IMR-90 (cell line): ENCODE data around the gene CCDC28B. TPM values are rescaled to one million over a fixed set of nuclear protein-coding genes. Genes with fewer than 3 reads are reported as not detected.

ENCODE experiments used
- ATAC-seq: fragments of 200-7000 bp; cut with Tn5 transposase; 2 replicates; pipeline ENCODE4 v1.9.1; 2020; ENCODE audit warnings: low read depth, mild to moderate bottlenecking, moderate library complexity
- BruUV-seq: library from RNA; stranded (reverse); fragments of 400-500 nt; replicated peaks from 2 replicates; lab custom pipeline; 2021; lab: Mats Ljungman, UMichigan
- CTCF ChIA-PET: fragments of 300-600 bp; formaldehyde crosslinking; extraction: SDS; loops from one replicate; lab custom pipeline; 2021; ENCODE audit warnings: antibody characterized with exemption; lab: Yijun Ruan, JAX
- POLR2A ChIA-PET: fragments of 300-600 bp; sonication (Branson Sonifier 250); formaldehyde crosslinking; loops from one replicate; lab custom pipeline; 2022; ENCODE audit warnings: antibody characterized with exemption; ENCODE audit not compliant: unreplicated experiment; lab: Charles Lee
- DNase-seq: peaks from one replicate; pipeline ENCODE4 v3.0.0; 2013
- H2AFZ ChIP-seq: replicated peaks from 2 replicates; pipeline ENCODE3; 2013; ENCODE audit warnings: low read length, mild to moderate bottlenecking; ENCODE audit not compliant: poor library complexity
- H2AK5ac ChIP-seq: 2 replicates; pipeline ENCODE4 v1.6.1; 2013; ENCODE audit warnings: low read depth, low read length, inconsistent platforms
- H2AK9ac ChIP-seq: replicated peaks from 2 replicates; pipeline ENCODE3; 2013; ENCODE audit warnings: mild to moderate bottlenecking, low read depth, low read length, moderate library complexity; ENCODE audit not compliant: poor library complexity
- H2BK120ac ChIP-seq: 2 replicates; pipeline ENCODE4 v1.6.1; 2013; ENCODE audit warnings: low read depth, low read length, inconsistent platforms
- H2BK15ac ChIP-seq: 3 replicates; pipeline ENCODE4 v1.6.1; 2013; ENCODE audit warnings: low read depth, low read length, inconsistent platforms
- H2BK20ac ChIP-seq: 2 replicates; pipeline ENCODE4 v1.6.1; 2013; ENCODE audit warnings: low read depth, mild to moderate bottlenecking, inconsistent platforms, low read length, moderate library complexity
- H2BK5ac ChIP-seq: 2 replicates; pipeline ENCODE4 v1.6.1; 2013; ENCODE audit warnings: mild to moderate bottlenecking, low read depth, low read length, inconsistent platforms; ENCODE audit not compliant: poor library complexity, severe bottlenecking
- H3K14ac ChIP-seq: replicated peaks from 2 replicates; pipeline ENCODE4 v1.6.1; 2013; ENCODE audit warnings: low read depth, low read length, inconsistent platforms
- H3K18ac ChIP-seq: 2 replicates; pipeline ENCODE4 v1.6.1; 2013; ENCODE audit warnings: low read depth, low read length, control low read depth
- H3K23ac ChIP-seq: 2 replicates; pipeline ENCODE4 v1.6.1; 2013; ENCODE audit warnings: low read depth, low read length, inconsistent platforms
- H3K27ac ChIP-seq: 2 replicates; pipeline ENCODE4 v1.5.1; 2013; ENCODE audit warnings: mild to moderate bottlenecking, control low read depth, low read length; ENCODE audit not compliant: insufficient read depth
- H3K27me3 ChIP-seq: 2 replicates; pipeline ENCODE4 v1.6.1; 2013; ENCODE audit warnings: low read length; ENCODE audit not compliant: control insufficient read depth, insufficient read depth
- H3K36me3 ChIP-seq: 2 replicates; pipeline ENCODE4 v1.6.1; 2013; ENCODE audit warnings: low read length, mixed read lengths; ENCODE audit not compliant: control insufficient read depth, insufficient read depth
- H3K4ac ChIP-seq: 2 replicates; pipeline ENCODE4 v1.6.1; 2013; ENCODE audit warnings: low read depth, low read length, inconsistent platforms
- H3K4me1 ChIP-seq: 2 replicates; pipeline ENCODE4 v1.6.1; 2013; ENCODE audit warnings: low read length, mixed read lengths; ENCODE audit not compliant: control insufficient read depth, insufficient read depth
- H3K4me2 ChIP-seq: 2 replicates; pipeline ENCODE4 v1.6.1; 2013; ENCODE audit warnings: low read depth, mild to moderate bottlenecking, control low read depth, low read length, moderate library complexity
- H3K4me3 ChIP-seq: 2 replicates; pipeline ENCODE4 v1.5.1; 2013; ENCODE audit warnings: low read depth, mild to moderate bottlenecking, control low read depth, low read length, moderate library complexity; ENCODE audit not compliant: insufficient read depth
- H3K56ac ChIP-seq: 2 replicates; pipeline ENCODE4 v1.6.1; 2013; ENCODE audit warnings: low read length, inconsistent platforms; ENCODE audit not compliant: insufficient read depth; ENCODE audit errors: extremely low read depth
- H3K79me1 ChIP-seq, 2 experiments: 2 replicates each; pipeline ENCODE4 v1.6.1; 2013; ENCODE audit warnings: low read length in 2 of 2, inconsistent platforms in 1 of 2, low read depth in 1 of 2
- H3K9ac ChIP-seq: 2 replicates; pipeline ENCODE4 v1.6.1; 2013; ENCODE audit warnings: low read depth, low read length, control low read depth
- H3K9me1 ChIP-seq: 2 replicates; pipeline ENCODE4 v1.6.1; 2013; ENCODE audit warnings: low read length, inconsistent platforms; ENCODE audit not compliant: insufficient read depth
- H3K9me3 ChIP-seq: 2 replicates; pipeline ENCODE4 v1.6.1; 2013; ENCODE audit warnings: low read length; ENCODE audit not compliant: control insufficient read depth, insufficient read depth
- H4K20me1 ChIP-seq: 2 replicates; pipeline ENCODE4 v1.6.1; 2013; ENCODE audit warnings: low read length, inconsistent platforms; ENCODE audit not compliant: insufficient read depth
- H4K5ac ChIP-seq: 2 replicates; pipeline ENCODE4 v1.6.1; 2013; ENCODE audit warnings: mild to moderate bottlenecking, low read depth, low read length, control low read depth
- H4K8ac ChIP-seq, 2 experiments: 2 replicates each; pipeline ENCODE4 v1.6.1; 2013; ENCODE audit warnings: low read depth in 2 of 2, low read length in 2 of 2, control low read depth in 1 of 2, inconsistent platforms in 1 of 2
- H4K91ac ChIP-seq: 2 replicates; pipeline ENCODE4 v1.6.1; 2013; ENCODE audit warnings: low read depth, low read length, inconsistent platforms; ENCODE audit not compliant: insufficient read depth
- BHLHE40 ChIP-seq: fragments of 150-350 bp; IDR thresholded peaks from 2 replicates; pipeline ENCODE4 v1.6.1; 2016; ENCODE audit warnings: mild to moderate bottlenecking, low read depth, low read length
- CEBPB ChIP-seq: IDR thresholded peaks from 2 replicates; pipeline ENCODE4 v1.6.1; 2012; ENCODE audit warnings: low read depth, low read length, improper control_type of control experiment
- RFX5 ChIP-seq: IDR thresholded peaks from 2 replicates; pipeline ENCODE4 v1.8.0; 2012; ENCODE audit warnings: low read depth, mild to moderate bottlenecking, low read length, moderate library complexity
- WGBS, 2 experiments: methylation state at CpG; one replicate each; pipeline versions ENCODE4 v1.1.5 to v1.1.7; 2013; ENCODE audit warnings: missing lambda C conversion rate in 2 of 2; ENCODE audit not compliant: insufficient read length in 1 of 2; ENCODE audit errors: extremely low coverage in 2 of 2; 5-methylcytosine and 5-hydroxymethylcytosine counted together
- dilution Hi-C: fragments of 300-500 bp; cut with HindIII; formaldehyde crosslinking; loops from one replicate; pipeline ENCODE4 v1.14.3; 2018; ENCODE audit warnings: low sequenced_read_pairs; ENCODE audit not compliant: unreplicated experiment
- in situ Hi-C: fragments of 300-500 bp; cut with MboI; formaldehyde crosslinking; loops from 3 replicates; pipeline ENCODE4 v1.14.3; 2019; ENCODE audit warnings: low sequenced_read_pairs, inconsistent platforms, mixed read lengths
- intact Hi-C: fragments of 100-400 bp; cut with micrococcal nuclease; formaldehyde crosslinking; loops from 2 replicates; pipeline ENCODE4 v1.10.0; 2022
- polyA plus RNA-seq, 3 experiments: library from polyadenylated mRNA; depleted of rRNA; stranded (reverse); fragments of >200 nt; gene quantifications; 2 replicates each; pipeline ENCODE4 v1.2.3, GENCODE V29; 2012; ENCODE audit warnings: low replicate concordance in 1 of 3
- total RNA-seq: library from RNA; depleted of rRNA; stranded (reverse); fragments of >200 nt; gene quantifications from 2 replicates; pipeline ENCODE4 v1.2.3, GENCODE V29; 2012

CCDC28B gene
- total and polyA plus RNA-seq, 2 of the 4 experiments (the other 2 are of a cell fraction) = 17.2 to 18.4 TPM

- in situ Hi-C loops = loop anchor here (10.0 kb wide), 1 partner anchor 108 kb away; no protein-coding TSS in a partner anchor
- H2BK120ac ChIP-seq = no peak overlapping the region
- POLR2A ChIA-PET = no interaction called here
Measured at GRCh38 chr1:32216566-32216965, 16.2 kb downstream of the CCDC28B start.

More at GRCh38 chr1:32216566-32216965, 16.2 kb downstream of the CCDC28B start:
- no peak overlapping the region for H3K23ac ChIP-seq
- H3K79me1 ChIP-seq = peaks cover 19 to 45% of the 10 kb centered on the region in 2 experiments
- no peak overlapping the region for H3K4me2 ChIP-seq
- no peak overlapping the region for H3K14ac ChIP-seq
- intact Hi-C loops (no loop called here), dilution Hi-C loops (no loop called here)
- peaks cover 35% of the 10 kb centered on the region for H3K36me3 ChIP-seq
- H2BK20ac ChIP-seq = no peak overlapping the region
- H2AK9ac ChIP-seq = no peak overlapping the region
- no peak for TF ChIP-seq RFX5
- TF ChIP-seq CEBPB = no peak
- TF ChIP-seq BHLHE40 = no peak
- no peak overlapping the region for H3K4me3 ChIP-seq
- H3K56ac ChIP-seq = no peak overlapping the region
- H3K9ac ChIP-seq = no peak overlapping the region
- H4K20me1 ChIP-seq = no peaks in the 10 kb centered on the region; the same call in 1 of the 2 replicates
- BruUV-seq = no TSS peak
- no peak overlapping the region for H2BK5ac ChIP-seq
- peaks cover 9% of the 10 kb centered on the region for H3K9me1 ChIP-seq
- H3K27me3 ChIP-seq = no peaks in the 10 kb centered on the region
- no peak for DNase-seq
- CTCF ChIA-PET = interaction anchor here (0.8 to 1.5 kb wide), 3 partner anchors 11 to 178 kb away, joined by 4 to 5 read pairs (median 4); partner anchors contain the start of genes BSDC1 and IQCC
- no peak overlapping the region for H2BK15ac ChIP-seq
- H3K4ac ChIP-seq = no peak overlapping the region
- no peak overlapping the region for H4K91ac ChIP-seq
- peaks cover 9% of the 10 kb centered on the region for H3K4me1 ChIP-seq
- H2AK5ac ChIP-seq = no peak overlapping the region
- no peak overlapping the region for H3K27ac ChIP-seq
- no peak overlapping the region for H2AFZ ChIP-seq
- ATAC-seq = no peak
- H4K5ac ChIP-seq = no peak overlapping the region
- whole genome bisulfite sequencing, 2 experiments = no CpG with 5 or more reads among the region's 5 CpGs
- no peak overlapping the region for H3K18ac ChIP-seq
- H3K9me3 ChIP-seq = no peaks in the 10 kb centered on the region
- no peak overlapping the region for H4K8ac ChIP-seq
